Ovary (tissue), 3 donors: ENCODE data around the gene SRSF3.

Source experiments
- POLR2A ChIP-seq: fragments of 450-650 bp; IDR thresholded peaks from one replicate; pipeline ENCODE4 v1.6.1; 2017; ENCODE audit warnings: antibody characterized with exemption, mild to moderate bottlenecking, moderate library complexity
- TF ChIP-seq, protein P1 (sequence below), 3 donors: fragments of 450-650 bp in 2 of 3; fragments of 200-600 bp in 1 of 3; IDR thresholded peaks; one replicate each; pipeline versions ENCODE4 v1.5.1 to v1.8.0; 2016 to 2022; ENCODE audit warnings: antibody characterized with exemption in 3 of 3, mild to moderate bottlenecking in 1 of 3
- donor health status: DM: no; HTN: no; CAD: no.

GRCh38 chr6:36594816-36595643 lies 868 bp downstream of the SRSF3 start:
- no peak for TF ChIP-seq POLR2A
- TF ChIP-seq, protein P1, sequence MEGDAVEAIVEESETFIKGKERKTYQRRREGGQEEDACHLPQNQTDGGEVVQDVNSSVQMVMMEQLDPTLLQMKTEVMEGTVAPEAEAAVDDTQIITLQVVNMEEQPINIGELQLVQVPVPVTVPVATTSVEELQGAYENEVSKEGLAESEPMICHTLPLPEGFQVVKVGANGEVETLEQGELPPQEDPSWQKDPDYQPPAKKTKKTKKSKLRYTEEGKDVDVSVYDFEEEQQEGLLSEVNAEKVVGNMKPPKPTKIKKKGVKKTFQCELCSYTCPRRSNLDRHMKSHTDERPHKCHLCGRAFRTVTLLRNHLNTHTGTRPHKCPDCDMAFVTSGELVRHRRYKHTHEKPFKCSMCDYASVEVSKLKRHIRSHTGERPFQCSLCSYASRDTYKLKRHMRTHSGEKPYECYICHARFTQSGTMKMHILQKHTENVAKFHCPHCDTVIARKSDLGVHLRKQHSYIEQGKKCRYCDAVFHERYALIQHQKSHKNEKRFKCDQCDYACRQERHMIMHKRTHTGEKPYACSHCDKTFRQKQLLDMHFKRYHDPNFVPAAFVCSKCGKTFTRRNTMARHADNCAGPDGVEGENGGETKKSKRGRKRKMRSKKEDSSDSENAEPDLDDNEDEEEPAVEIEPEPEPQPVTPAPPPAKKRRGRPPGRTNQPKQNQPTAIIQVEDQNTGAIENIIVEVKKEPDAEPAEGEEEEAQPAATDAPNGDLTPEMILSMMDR (IDR thresholded peaks at IDR 0.05) = no peak
